ENCODE data around the gene SIRPA. TPM values are rescaled to one million over a fixed set of nuclear protein-coding genes. Genes with fewer than 3 reads are reported as not detected.

Gene SIRPA
- polyA plus RNA-seq, 1 experiment, result 21.2 TPM

DNA sequence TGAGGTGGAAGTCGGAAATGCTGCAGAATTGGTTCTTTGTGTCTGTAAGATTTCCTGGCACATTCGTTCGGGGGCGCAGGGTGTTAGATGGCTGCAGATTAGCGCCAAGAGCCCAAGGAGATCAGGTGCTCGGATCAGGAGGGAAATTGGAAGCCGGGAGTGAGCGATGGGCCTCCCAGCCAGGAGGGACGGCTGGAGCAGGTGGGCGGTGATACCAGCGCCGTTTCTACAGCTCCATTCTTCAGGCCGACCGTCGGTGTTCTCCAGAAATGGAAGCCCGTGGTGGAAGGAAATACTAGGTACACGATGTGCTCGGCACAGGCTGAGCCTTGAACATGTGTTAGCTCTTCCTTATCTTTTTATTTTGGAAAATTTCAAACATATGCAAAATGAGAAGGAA, 6.5 kb downstream of the SIRPA start:
- POLR2A ChIA-PET, result no interaction called here
- no peaks in the 10 kb centered on the region for H3K9me3 ChIP-seq (ENCODE audit: control insufficient read depth, insufficient read depth, low read length)
- no peak for DNase-seq (ENCODE audit: low read depth, low spot score)
- H3K27ac ChIP-seq (ENCODE audit: low read depth, low read length), result no peak overlapping the region
- H3K4me3 ChIP-seq (ENCODE audit: low read depth, low read length), result no peak overlapping the region
- TF ChIP-seq, protein P1, sequence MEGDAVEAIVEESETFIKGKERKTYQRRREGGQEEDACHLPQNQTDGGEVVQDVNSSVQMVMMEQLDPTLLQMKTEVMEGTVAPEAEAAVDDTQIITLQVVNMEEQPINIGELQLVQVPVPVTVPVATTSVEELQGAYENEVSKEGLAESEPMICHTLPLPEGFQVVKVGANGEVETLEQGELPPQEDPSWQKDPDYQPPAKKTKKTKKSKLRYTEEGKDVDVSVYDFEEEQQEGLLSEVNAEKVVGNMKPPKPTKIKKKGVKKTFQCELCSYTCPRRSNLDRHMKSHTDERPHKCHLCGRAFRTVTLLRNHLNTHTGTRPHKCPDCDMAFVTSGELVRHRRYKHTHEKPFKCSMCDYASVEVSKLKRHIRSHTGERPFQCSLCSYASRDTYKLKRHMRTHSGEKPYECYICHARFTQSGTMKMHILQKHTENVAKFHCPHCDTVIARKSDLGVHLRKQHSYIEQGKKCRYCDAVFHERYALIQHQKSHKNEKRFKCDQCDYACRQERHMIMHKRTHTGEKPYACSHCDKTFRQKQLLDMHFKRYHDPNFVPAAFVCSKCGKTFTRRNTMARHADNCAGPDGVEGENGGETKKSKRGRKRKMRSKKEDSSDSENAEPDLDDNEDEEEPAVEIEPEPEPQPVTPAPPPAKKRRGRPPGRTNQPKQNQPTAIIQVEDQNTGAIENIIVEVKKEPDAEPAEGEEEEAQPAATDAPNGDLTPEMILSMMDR (IDR thresholded peaks at IDR 0.05; ENCODE audit: low read depth, low read length), result no peak
- H3K27me3 ChIP-seq (ENCODE audit: control insufficient read depth, insufficient read depth, low read length), result no peaks in the 10 kb centered on the region
- CTCF ChIA-PET, result interaction anchor here (0.7 to 2.0 kb wide), 4 partner anchors 100 to 222 kb away, joined by 3 to 7 read pairs (median 6); no protein-coding TSS in a partner anchor

DNA sequence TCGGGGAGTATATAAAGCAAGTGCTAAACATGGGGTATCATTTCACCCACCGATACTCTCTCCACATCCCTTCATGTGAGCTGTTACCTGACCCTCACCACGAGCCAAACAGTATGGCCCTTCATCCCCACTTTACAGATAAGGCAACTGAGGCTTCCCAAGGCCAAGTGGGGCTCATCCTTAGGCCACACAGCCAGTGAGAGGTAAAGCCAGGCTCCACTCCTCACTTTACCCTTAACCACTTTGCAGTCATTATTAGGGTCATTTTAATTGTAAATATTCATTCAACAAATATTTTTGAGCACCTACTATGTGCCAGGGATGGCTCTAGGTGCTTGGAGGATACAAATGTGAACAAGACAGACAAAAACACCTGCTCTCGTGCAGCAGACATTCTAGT, 7.0 kb downstream of the SIRPA start:
- POLR2A ChIA-PET, result no interaction called here

DNA sequence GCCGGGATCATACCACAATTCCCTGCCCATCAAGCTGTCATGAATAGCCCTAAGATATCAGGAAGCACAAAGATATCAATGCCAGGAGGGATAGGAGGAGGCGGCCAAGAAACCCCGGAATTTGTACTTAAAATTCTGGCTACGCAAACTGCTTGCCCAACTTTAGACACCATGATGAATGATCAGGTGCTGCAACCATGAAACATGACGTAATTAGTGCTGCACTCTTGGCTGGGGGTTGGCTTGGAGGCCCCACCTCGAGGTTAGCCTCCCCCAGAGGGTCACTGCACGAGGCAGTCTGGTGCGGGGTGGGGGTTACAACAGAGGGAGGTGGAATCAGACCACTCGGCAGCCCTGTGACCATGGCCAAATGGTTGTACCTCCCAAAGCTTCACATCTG, 8.9 kb downstream of the SIRPA start:
- Histone ChIP-seq H3K4me3 (ENCODE audit: low read depth, low read length) (no peak overlapping the region), H3K27ac (ENCODE audit: low read depth, low read length) (no peak overlapping the region), H3K9me3 (ENCODE audit: control insufficient read depth, insufficient read depth, low read length) (no peaks in the 10 kb centered on the region), H3K27me3 (ENCODE audit: control insufficient read depth, insufficient read depth, low read length) (no peaks in the 10 kb centered on the region)
- ChIA-PET POLR2A (no interaction called here), CTCF (interaction anchor here (0.9 to 1.5 kb wide), 2 partner anchors 103 to 104 kb away, joined by 4 read pairs; no protein-coding TSS in a partner anchor)
- TF ChIP-seq, protein P1 (IDR thresholded peaks at IDR 0.05; ENCODE audit: low read depth, low read length), result no peak
- DNase-seq (ENCODE audit: low read depth, low spot score), result no peak

More for the DNA sequence above, 7.0 kb downstream of the SIRPA start:
- no peak for DNase-seq (ENCODE audit: low read depth, low spot score)
- H3K4me3 ChIP-seq (ENCODE audit: low read depth, low read length), result no peak overlapping the region
- TF ChIP-seq, protein P1 (IDR thresholded peaks at IDR 0.05; ENCODE audit: low read depth, low read length), result no peak
- H3K27me3 ChIP-seq (ENCODE audit: control insufficient read depth, insufficient read depth, low read length), result no peaks in the 10 kb centered on the region
- no peaks in the 10 kb centered on the region for H3K9me3 ChIP-seq (ENCODE audit: control insufficient read depth, insufficient read depth, low read length)
- CTCF ChIA-PET, result interaction anchor here (1.2 to 2.0 kb wide), 2 partner anchors 100 to 137 kb away, joined by 3 to 6 read pairs; no protein-coding TSS in a partner anchor
- no peak overlapping the region for H3K27ac ChIP-seq (ENCODE audit: low read depth, low read length)

DNA sequence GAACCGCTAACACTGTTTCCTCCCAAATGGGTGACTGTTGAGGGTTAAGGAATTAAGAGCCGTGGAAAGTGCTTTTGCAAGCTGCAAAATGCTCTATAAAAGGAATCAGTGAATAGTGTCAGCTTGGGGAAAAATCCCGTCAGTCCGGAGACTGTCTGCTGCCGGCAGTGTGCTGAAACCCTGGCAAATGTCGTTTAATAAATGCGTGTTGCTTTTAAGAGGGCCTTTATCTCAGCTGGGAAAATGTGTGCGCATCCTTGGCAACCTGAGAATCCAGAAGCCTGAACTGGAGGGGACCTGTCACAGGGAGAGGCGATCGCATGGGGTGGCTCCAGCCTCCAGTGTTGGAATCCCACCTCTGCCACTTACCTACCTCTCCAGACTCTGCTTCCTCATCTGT, 9.8 kb downstream of the SIRPA start:
- Histone ChIP-seq H3K27me3 (ENCODE audit: control insufficient read depth, insufficient read depth, low read length) (no peaks in the 10 kb centered on the region), H3K4me3 (ENCODE audit: low read depth, low read length) (no peak overlapping the region), H3K27ac (ENCODE audit: low read depth, low read length) (no peak overlapping the region), H3K9me3 (ENCODE audit: control insufficient read depth, insufficient read depth, low read length) (no peaks in the 10 kb centered on the region)
- TF ChIP-seq, protein P1 (IDR thresholded peaks at IDR 0.05; ENCODE audit: low read depth, low read length), result no peak
- POLR2A ChIA-PET, result no interaction called here
- CTCF ChIA-PET, result no interaction called here
- DNase-seq (ENCODE audit: low read depth, low spot score), result no peak

DNA sequence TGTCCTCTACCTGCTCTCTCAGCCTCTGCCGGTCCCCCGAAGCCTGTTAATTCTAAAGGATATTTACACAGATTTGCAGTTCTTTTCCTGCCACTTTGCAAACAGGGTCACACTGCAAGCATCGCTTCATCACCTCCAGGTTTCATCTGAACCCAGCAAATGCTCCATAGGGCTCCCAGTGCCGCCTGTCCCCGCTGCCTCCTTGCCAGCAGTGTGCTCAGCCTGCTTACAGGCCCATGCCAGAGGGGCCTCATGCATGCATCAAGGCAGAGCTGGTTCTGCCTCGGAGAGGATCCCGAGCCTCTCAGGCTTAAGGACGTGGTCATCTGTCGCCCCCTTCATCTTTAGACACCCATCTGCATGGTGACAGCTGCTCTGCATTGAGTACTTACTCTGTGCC, 10.5 kb downstream of the SIRPA start:
- Histone ChIP-seq H3K27me3 (ENCODE audit: control insufficient read depth, insufficient read depth, low read length) (no peaks in the 10 kb centered on the region), H3K4me3 (ENCODE audit: low read depth, low read length) (no peak overlapping the region), H3K27ac (ENCODE audit: low read depth, low read length) (no peak overlapping the region), H3K9me3 (ENCODE audit: control insufficient read depth, insufficient read depth, low read length) (no peaks in the 10 kb centered on the region)
- ChIA-PET CTCF (no interaction called here), POLR2A (no interaction called here)
- TF ChIP-seq, protein P1 (IDR thresholded peaks at IDR 0.05; ENCODE audit: low read depth, low read length), result no peak
- DNase-seq (ENCODE audit: low read depth, low spot score), result no peak
